HG03378 (cell line): ENCODE measurements around the gene LRRC7.

Source experiments
- ATAC-seq: cut with Tn5 transposase; IDR thresholded peaks from one replicate; pipeline ENCODE4 v1.9.1; 2021; ENCODE audit warnings: mild to moderate bottlenecking, moderate library complexity; ENCODE audit not compliant: unreplicated experiment

Gene LRRC7

DNA sequence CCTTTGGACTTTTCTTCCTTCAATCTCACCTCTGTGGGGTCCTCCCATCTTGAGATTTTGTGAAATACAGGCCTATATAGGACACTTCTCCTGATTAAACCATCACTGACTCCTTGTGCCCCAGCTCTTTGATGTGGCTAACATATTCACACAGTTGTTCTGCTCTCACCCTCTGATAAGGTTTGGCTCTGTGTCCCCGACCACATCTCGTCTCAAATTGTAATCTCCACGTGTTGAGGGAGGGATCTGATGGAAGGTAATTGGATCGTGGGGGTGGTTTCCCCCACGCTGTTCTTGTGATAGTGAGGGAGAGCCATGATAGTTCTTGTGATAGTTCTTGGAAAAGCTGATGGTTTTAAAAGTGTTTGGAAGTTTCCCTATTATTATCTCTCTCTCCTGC is 19.7 kb downstream of the LRRC7 start:
- no peak for ATAC-seq

- no peak for ATAC-seq
These were observed 22.1 kb downstream of the LRRC7 start for GRCh38 chr1:69589799-69590198.

DNA sequence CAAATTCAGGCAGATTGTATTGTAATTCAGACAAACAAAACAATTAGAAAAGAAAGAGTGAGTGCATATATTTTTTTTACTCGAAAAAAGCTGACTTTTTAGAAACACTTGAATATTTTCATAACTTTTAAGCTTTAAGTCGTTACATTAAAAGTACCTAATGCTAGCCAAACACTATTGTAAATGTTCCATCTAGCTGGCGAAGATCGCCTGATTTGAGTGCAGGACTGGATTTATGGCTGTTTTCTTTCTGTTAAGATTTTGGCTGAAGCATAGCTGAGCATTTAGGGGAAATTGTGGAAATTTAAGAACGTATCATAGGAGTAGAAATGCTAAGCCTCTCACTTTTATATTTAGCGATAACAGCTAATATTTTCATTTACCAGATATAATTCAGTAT is 24.6 kb downstream of the LRRC7 start:
- no peak for ATAC-seq

- ATAC-seq, result no peak
These were observed 27.8 kb downstream of the LRRC7 start for GRCh38 chr1:69595486-69595885.

GRCh38 chr1:69611316-69611715 is 43.6 kb downstream of the LRRC7 start:
- ATAC-seq, result no peak

GRCh38 chr1:69613414-69613813 is 45.7 kb downstream of the LRRC7 start:
- no peak for ATAC-seq

DNA sequence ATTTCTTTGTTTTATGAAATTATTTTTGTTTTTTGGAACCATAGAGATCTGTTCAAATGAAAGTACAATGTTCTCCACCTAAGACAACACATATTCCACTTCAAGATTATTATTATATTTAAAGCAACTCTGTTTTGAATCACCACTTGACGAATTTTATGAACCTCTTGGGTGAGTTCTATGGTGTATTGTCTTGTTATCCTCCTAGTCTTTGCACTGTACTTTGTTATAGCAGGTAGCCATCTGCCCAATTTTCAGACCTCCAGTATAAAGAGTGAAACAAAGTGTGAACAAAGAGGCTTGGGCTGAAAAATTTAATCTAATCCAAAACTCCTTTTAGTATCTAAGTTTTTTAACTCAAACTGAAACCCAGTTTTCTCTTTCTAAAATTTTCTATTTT is 71.0 kb downstream of the LRRC7 start:
- no peak for ATAC-seq

- ATAC-seq, result no peak
These were observed 71.4 kb downstream of the LRRC7 start for GRCh38 chr1:69639159-69639558.

DNA sequence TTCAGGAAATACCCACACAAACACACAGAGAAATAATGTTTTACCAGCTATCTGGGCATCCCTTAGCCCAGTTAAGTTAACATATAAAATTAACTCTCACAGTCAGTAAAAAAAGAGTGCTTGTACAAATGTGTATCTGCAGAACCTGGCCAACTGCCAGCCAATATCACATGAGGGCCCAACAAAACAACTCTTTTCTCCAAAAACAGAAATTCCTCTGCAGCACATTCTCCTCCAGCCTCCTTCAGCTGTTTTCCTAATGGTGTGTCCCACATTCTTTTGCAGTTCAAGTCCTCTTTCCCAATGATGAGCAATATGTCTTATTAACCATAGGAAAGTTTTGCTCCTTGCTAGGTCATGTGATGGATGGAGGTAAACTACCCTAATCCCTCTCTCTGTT is 75.5 kb downstream of the LRRC7 start:
- no peak for ATAC-seq

- ATAC-seq, result no peak
These were observed 77.8 kb downstream of the LRRC7 start for GRCh38 chr1:69645477-69645876.

- no peak for ATAC-seq
These were observed 80.8 kb downstream of the LRRC7 start for GRCh38 chr1:69648486-69648885.

GRCh38 chr1:69649383-69649990 is 81.8 kb downstream of the LRRC7 start:
- no peak for ATAC-seq

DNA sequence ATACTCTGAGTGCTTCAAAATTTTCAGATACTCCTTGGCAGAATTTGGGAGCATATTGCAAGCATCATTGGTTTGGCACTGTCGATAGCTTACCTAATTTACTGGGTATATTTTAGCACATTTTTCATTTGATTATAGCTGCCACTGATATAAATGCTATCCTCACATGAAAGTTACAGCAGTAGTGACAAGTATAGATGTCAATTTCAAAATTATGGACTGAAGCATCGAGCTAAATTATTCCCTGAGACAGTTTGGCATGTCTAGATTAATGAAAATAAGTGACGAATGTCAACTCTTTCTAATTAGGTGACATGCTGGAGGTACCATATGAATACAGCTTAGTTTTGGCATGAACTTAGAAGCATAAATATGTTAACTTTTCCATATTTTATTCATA is 83.1 kb downstream of the LRRC7 start:
- no peak for ATAC-seq

- no peak for ATAC-seq
These were observed 83.9 kb downstream of the LRRC7 start for GRCh38 chr1:69651656-69652055.

DNA sequence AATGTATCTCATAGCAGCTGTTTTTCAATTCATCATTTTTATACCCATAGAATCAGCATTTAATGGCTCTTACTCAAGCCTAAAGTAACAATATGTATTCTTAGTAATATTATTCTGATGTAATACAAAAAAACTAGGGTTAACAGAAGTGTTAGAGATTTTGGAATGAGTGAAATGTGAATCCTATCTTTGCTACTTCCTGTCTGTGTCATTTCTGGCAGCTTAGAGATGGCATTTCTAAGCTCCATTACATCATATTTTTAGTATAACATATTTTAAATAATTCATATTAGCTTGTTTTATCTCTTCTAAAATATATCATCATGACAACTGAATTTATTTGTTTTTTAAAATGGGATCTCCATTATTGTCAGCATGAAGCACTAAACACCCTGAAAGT is 90.2 kb downstream of the LRRC7 start:
- no peak for ATAC-seq

- no peak for ATAC-seq
These were observed 94.0 kb downstream of the LRRC7 start for GRCh38 chr1:69661686-69662085.

DNA sequence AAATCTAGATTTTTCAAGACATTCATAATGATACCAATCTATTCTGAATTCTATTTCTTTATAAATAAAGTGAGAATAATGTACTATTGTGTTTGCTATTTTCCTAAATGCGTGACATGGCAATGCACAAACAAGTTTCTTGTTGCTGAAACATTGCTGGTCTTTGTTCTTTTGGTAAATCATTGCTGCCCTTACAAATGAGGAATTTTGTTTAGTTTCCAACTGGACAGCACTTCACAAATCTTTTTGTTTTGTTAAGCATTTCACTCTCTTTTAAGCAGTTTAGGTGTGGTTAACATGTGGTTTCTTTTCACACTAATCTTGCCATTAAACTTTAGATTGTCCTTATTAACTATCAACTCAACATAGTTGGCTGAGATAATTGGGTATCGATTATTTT is 94.6 kb downstream of the LRRC7 start:
- ATAC-seq, result no peak

- ATAC-seq, result no peak
These were observed 103.8 kb downstream of the LRRC7 start for GRCh38 chr1:69671363-69672010.

DNA sequence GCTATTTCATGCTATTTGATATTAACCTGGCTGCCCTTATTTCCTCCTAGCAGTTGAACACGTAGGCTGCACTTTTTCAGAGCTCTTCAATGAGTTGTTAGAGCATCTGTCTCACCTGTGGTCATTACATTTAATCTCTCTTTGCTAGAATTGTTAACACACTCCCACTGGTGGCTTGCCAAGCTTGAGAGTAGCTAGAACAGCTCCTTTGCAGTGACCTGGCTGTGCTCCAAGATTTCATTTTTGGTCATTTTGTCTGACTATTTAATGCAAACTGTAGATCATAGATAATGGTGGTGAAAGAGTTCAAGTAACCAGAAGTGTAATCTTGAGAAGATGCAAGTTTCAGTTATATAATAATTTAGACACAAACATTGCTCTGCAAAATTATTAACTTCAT is 105.6 kb downstream of the LRRC7 start:
- ATAC-seq, result no peak

GRCh38 chr1:69679965-69680364 is 112.2 kb downstream of the LRRC7 start:
- ATAC-seq, result no peak

DNA sequence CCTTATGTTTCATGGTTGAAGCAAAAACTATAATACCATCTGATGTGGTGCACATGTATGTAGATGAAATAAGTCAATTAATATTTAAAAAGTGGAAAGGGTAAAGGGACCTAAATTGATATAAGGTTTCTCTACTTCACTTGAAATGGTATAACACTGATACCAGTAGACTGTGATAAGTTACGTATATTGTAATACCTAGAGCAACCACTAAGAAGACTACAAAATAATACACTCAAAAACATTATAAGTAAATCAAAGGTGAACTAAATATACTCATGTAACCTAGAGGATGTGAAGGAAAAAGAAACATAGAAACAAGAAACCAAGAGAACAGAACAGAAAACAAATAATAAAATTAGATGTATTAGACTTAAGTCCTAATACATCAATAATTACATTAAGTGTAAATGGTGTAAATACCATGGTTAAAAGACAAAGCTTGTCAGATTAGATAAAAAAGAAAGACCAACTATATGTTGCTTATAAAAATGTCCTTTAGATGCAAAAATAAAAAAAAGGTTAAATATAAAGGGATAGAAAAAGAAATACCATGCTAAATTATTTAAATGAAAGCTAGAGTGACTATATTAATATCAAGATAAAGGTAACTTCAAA is 118.8 kb downstream of the LRRC7 start:
- no peak for ATAC-seq

GRCh38 chr1:69688193-69688592 is 120.5 kb downstream of the LRRC7 start:
- ATAC-seq, result no peak

DNA sequence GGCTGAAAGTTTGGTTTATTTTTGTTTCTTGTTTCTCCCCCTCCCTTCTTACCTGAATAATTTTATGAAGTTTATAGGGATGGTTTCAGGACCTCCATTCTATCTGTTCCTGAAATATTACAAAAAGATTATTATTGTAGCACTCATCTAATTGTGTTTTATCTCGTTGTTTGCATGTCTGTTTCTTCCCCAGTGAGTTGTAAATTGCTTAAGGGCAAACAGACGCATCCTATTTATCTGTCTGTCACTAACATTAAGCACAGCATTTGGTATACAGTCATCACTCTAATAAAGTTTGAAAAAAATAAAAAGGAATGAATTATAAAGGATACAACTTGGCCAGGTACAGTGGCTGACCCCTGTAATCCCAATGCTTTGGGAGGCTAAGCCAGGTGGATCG is 123.5 kb downstream of the LRRC7 start:
- ATAC-seq, result no peak
